IMR-90 (cell line): Measurements from ENCODE around the gene CORO1C. TPM values are rescaled to one million over a fixed set of nuclear protein-coding genes. Genes with fewer than 3 reads are reported as not detected.

Experiments
- ATAC-seq: fragments of 200-7000 bp; cut with Tn5 transposase; 2 replicates; pipeline ENCODE4 v1.9.1; 2020; ENCODE audit warnings: low read depth, mild to moderate bottlenecking, moderate library complexity
- BruUV-seq: library from RNA; stranded (reverse); fragments of 400-500 nt; replicated peaks from 2 replicates; lab custom pipeline; 2021; lab: Mats Ljungman, UMichigan
- CTCF ChIA-PET: fragments of 300-600 bp; formaldehyde crosslinking; extraction: SDS; loops from one replicate; lab custom pipeline; 2021; ENCODE audit warnings: antibody characterized with exemption; lab: Yijun Ruan, JAX
- POLR2A ChIA-PET: fragments of 300-600 bp; sonication (Branson Sonifier 250); formaldehyde crosslinking; loops from one replicate; lab custom pipeline; 2022; ENCODE audit warnings: antibody characterized with exemption; ENCODE audit not compliant: unreplicated experiment; lab: Charles Lee
- DNase-seq: peaks from one replicate; pipeline ENCODE4 v3.0.0; 2013
- H2AFZ ChIP-seq: replicated peaks from 2 replicates; pipeline ENCODE3; 2013; ENCODE audit warnings: low read length, mild to moderate bottlenecking; ENCODE audit not compliant: poor library complexity
- H2AK5ac ChIP-seq: 2 replicates; pipeline ENCODE4 v1.6.1; 2013; ENCODE audit warnings: low read depth, low read length, inconsistent platforms
- H2AK9ac ChIP-seq: replicated peaks from 2 replicates; pipeline ENCODE3; 2013; ENCODE audit warnings: mild to moderate bottlenecking, low read depth, low read length, moderate library complexity; ENCODE audit not compliant: poor library complexity
- H2BK120ac ChIP-seq: 2 replicates; pipeline ENCODE4 v1.6.1; 2013; ENCODE audit warnings: low read depth, low read length, inconsistent platforms
- H2BK15ac ChIP-seq: 3 replicates; pipeline ENCODE4 v1.6.1; 2013; ENCODE audit warnings: low read depth, low read length, inconsistent platforms
- H2BK20ac ChIP-seq: 2 replicates; pipeline ENCODE4 v1.6.1; 2013; ENCODE audit warnings: low read depth, mild to moderate bottlenecking, inconsistent platforms, low read length, moderate library complexity
- H2BK5ac ChIP-seq: 2 replicates; pipeline ENCODE4 v1.6.1; 2013; ENCODE audit warnings: mild to moderate bottlenecking, low read depth, low read length, inconsistent platforms; ENCODE audit not compliant: poor library complexity, severe bottlenecking
- H3K14ac ChIP-seq: replicated peaks from 2 replicates; pipeline ENCODE4 v1.6.1; 2013; ENCODE audit warnings: low read depth, low read length, inconsistent platforms
- H3K18ac ChIP-seq: 2 replicates; pipeline ENCODE4 v1.6.1; 2013; ENCODE audit warnings: low read depth, low read length, control low read depth
- H3K23ac ChIP-seq: 2 replicates; pipeline ENCODE4 v1.6.1; 2013; ENCODE audit warnings: low read depth, low read length, inconsistent platforms
- H3K27ac ChIP-seq: 2 replicates; pipeline ENCODE4 v1.5.1; 2013; ENCODE audit warnings: mild to moderate bottlenecking, control low read depth, low read length; ENCODE audit not compliant: insufficient read depth
- H3K27me3 ChIP-seq: 2 replicates; pipeline ENCODE4 v1.6.1; 2013; ENCODE audit warnings: low read length; ENCODE audit not compliant: control insufficient read depth, insufficient read depth
- H3K36me3 ChIP-seq: 2 replicates; pipeline ENCODE4 v1.6.1; 2013; ENCODE audit warnings: low read length, mixed read lengths; ENCODE audit not compliant: control insufficient read depth, insufficient read depth
- H3K4ac ChIP-seq: 2 replicates; pipeline ENCODE4 v1.6.1; 2013; ENCODE audit warnings: low read depth, low read length, inconsistent platforms
- H3K4me1 ChIP-seq: 2 replicates; pipeline ENCODE4 v1.6.1; 2013; ENCODE audit warnings: low read length, mixed read lengths; ENCODE audit not compliant: control insufficient read depth, insufficient read depth
- H3K4me2 ChIP-seq: 2 replicates; pipeline ENCODE4 v1.6.1; 2013; ENCODE audit warnings: low read depth, mild to moderate bottlenecking, control low read depth, low read length, moderate library complexity
- H3K4me3 ChIP-seq: 2 replicates; pipeline ENCODE4 v1.5.1; 2013; ENCODE audit warnings: low read depth, mild to moderate bottlenecking, control low read depth, low read length, moderate library complexity; ENCODE audit not compliant: insufficient read depth
- H3K56ac ChIP-seq: 2 replicates; pipeline ENCODE4 v1.6.1; 2013; ENCODE audit warnings: low read length, inconsistent platforms; ENCODE audit not compliant: insufficient read depth; ENCODE audit errors: extremely low read depth
- H3K79me1 ChIP-seq, 2 experiments: 2 replicates each; pipeline ENCODE4 v1.6.1; 2013; ENCODE audit warnings: low read length in 2 of 2, inconsistent platforms in 1 of 2, low read depth in 1 of 2
- H3K9ac ChIP-seq: 2 replicates; pipeline ENCODE4 v1.6.1; 2013; ENCODE audit warnings: low read depth, low read length, control low read depth
- H3K9me1 ChIP-seq: 2 replicates; pipeline ENCODE4 v1.6.1; 2013; ENCODE audit warnings: low read length, inconsistent platforms; ENCODE audit not compliant: insufficient read depth
- H3K9me3 ChIP-seq: 2 replicates; pipeline ENCODE4 v1.6.1; 2013; ENCODE audit warnings: low read length; ENCODE audit not compliant: control insufficient read depth, insufficient read depth
- H4K20me1 ChIP-seq: 2 replicates; pipeline ENCODE4 v1.6.1; 2013; ENCODE audit warnings: low read length, inconsistent platforms; ENCODE audit not compliant: insufficient read depth
- H4K5ac ChIP-seq: 2 replicates; pipeline ENCODE4 v1.6.1; 2013; ENCODE audit warnings: mild to moderate bottlenecking, low read depth, low read length, control low read depth
- H4K8ac ChIP-seq, 2 experiments: 2 replicates each; pipeline ENCODE4 v1.6.1; 2013; ENCODE audit warnings: low read depth in 2 of 2, low read length in 2 of 2, control low read depth in 1 of 2, inconsistent platforms in 1 of 2
- H4K91ac ChIP-seq: 2 replicates; pipeline ENCODE4 v1.6.1; 2013; ENCODE audit warnings: low read depth, low read length, inconsistent platforms; ENCODE audit not compliant: insufficient read depth
- CHD1 ChIP-seq: IDR thresholded peaks from 2 replicates; pipeline ENCODE4 v1.6.1; 2012; ENCODE audit warnings: low read depth, low read length, improper control_type of control experiment
- NFE2L2 ChIP-seq: fragments of 150-350 bp; IDR thresholded peaks from 2 replicates; pipeline ENCODE4 v1.6.1; 2016; ENCODE audit warnings: low read depth, mild to moderate bottlenecking, low read length
- WGBS, 2 experiments: methylation state at CpG; one replicate each; pipeline versions ENCODE4 v1.1.5 to v1.1.7; 2013; ENCODE audit warnings: missing lambda C conversion rate in 2 of 2; ENCODE audit not compliant: insufficient read length in 1 of 2; ENCODE audit errors: extremely low coverage in 2 of 2; 5-methylcytosine and 5-hydroxymethylcytosine counted together
- dilution Hi-C: fragments of 300-500 bp; cut with HindIII; formaldehyde crosslinking; loops from one replicate; pipeline ENCODE4 v1.14.3; 2018; ENCODE audit warnings: low sequenced_read_pairs; ENCODE audit not compliant: unreplicated experiment
- in situ Hi-C: fragments of 300-500 bp; cut with MboI; formaldehyde crosslinking; loops from 3 replicates; pipeline ENCODE4 v1.14.3; 2019; ENCODE audit warnings: low sequenced_read_pairs, inconsistent platforms, mixed read lengths
- intact Hi-C: fragments of 100-400 bp; cut with micrococcal nuclease; formaldehyde crosslinking; loops from 2 replicates; pipeline ENCODE4 v1.10.0; 2022
- polyA plus RNA-seq, 3 experiments: library from polyadenylated mRNA; depleted of rRNA; stranded (reverse); fragments of >200 nt; gene quantifications; 2 replicates each; pipeline ENCODE4 v1.2.3, GENCODE V29; 2012; ENCODE audit warnings: low replicate concordance in 1 of 3
- total RNA-seq: library from RNA; depleted of rRNA; stranded (reverse); fragments of >200 nt; gene quantifications from 2 replicates; pipeline ENCODE4 v1.2.3, GENCODE V29; 2012

The CORO1C gene
- total and polyA plus RNA-seq, 2 of the 4 experiments (the other 2 are of a cell fraction): 675 to 1,100 TPM

DNA sequence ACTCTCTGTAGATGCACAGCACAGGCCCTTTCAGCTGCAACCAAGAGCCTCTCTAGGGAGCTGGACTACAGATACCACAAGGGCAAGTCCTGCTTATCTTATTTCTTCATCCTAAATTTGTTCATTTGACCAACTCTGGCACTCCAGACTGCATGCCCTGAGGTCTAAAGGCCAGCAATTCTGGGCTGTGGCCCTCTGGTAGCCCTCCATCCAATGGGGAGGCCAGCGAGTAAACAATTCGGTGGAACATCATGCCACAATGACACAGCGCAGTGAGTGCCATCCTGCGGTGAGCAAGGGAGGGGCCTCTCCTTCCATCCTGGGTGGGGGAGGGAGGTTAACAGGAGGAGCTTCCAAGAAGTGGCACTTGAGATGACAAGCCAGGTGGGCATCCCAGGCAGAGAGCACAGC lies 97.0 kb downstream of the CORO1C start:
- WGBS, 2 experiments: no CpG with 5 or more reads among the region's 4 CpGs
- Histone ChIP-seq H3K23ac (no peak overlapping the region), H3K9ac (no peak overlapping the region), H2AFZ (no peak overlapping the region), H4K20me1 (peaks cover 17% of the 10 kb centered on the region), H3K4me2 (no peak overlapping the region), H3K27me3 (no peaks in the 10 kb centered on the region), H3K4ac (no peak overlapping the region), H2BK5ac (no peak overlapping the region), H2BK120ac (no peak overlapping the region), H3K9me3 (no peaks in the 10 kb centered on the region), H4K5ac (no peak overlapping the region), H3K18ac (no peak overlapping the region), H3K4me3 (no peak overlapping the region), H2AK5ac (no peak overlapping the region), H3K9me1 (peaks cover 14% of the 10 kb centered on the region), H2AK9ac (peak overlapping the region; percentile 9), H4K91ac (no peak overlapping the region), H2BK15ac (no peak overlapping the region), H3K56ac (no peak overlapping the region), H3K27ac (no peak overlapping the region), H3K36me3 (no peaks in the 10 kb centered on the region), H4K8ac (no peak overlapping the region; a peak in 1 of 4 replicates), H3K79me1 (peaks cover 0 to 18% of the 10 kb centered on the region in 2 experiments; a peak in 2 of 4 replicates), H3K14ac (no peak overlapping the region), H3K4me1 (peaks cover 24% of the 10 kb centered on the region), H2BK20ac (no peak overlapping the region)
- intact Hi-C loops: no loop called here
- POLR2A ChIA-PET: interaction anchor here (0.5 kb wide), 1 partner anchor 45 kb away, joined by 5 read pairs; no protein-coding TSS in a partner anchor
- no peak for ATAC-seq
- TF ChIP-seq NFE2L2 (peak; percentile 8; the same call in 1 of the 2 replicates), CHD1 (no peak)
- dilution Hi-C loops: no loop called here
- CTCF ChIA-PET: no interaction called here
- no peak for DNase-seq
- BruUV-seq: no TSS peak
- in situ Hi-C loops: loop anchor here (25.0 kb wide), 1 partner anchor 453 kb away; the partner anchor contains the start of genes ALKBH2 and UNG
